HG03066 (cell line): ENCODE data around the gene TEK.

Experiments
- ATAC-seq: cut with Tn5 transposase; IDR thresholded peaks from one replicate; pipeline ENCODE4 v1.9.1; 2021; ENCODE audit warnings: low read depth; ENCODE audit not compliant: unreplicated experiment

Gene TEK

DNA sequence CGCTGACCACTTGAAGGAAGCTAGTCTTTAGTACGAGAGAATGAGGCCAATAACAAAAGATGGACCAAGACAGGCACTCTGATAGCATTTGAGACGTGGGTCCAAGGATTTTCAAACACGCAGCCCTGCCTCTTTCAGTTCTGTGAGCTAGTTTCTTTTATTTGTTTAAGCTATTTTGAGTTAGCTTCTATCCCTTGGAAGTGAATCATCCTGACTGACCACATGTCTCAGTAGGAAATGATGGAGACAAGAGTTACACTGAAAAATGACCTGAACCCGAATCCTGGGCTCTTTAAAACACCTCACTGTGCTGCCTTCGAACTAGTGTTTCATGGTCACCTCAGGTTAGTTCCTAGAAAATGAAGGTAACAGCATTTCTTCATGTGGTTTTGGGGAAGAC is 9.9 kb downstream of the TEK start:
- no peak for ATAC-seq

DNA sequence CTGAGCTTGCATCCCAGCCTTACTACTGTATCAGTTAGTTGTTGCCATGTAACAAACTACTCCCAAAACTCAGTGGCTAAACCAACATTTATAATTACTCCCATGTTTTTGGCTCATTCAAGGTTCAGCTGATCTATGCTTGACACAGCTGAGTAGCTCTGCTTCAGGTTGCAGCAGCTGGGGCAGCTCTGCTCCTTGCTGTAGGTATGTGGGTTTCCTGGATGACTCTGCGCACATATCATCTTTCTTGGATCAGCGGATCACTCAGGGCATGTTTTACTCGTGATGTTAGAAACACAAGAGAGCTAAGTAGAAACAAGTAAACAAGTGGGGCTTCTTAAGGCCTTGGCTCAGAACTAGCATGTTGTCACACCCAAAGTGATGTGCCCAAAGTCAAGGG is 15.1 kb downstream of the TEK start:
- ATAC-seq, result no peak

DNA sequence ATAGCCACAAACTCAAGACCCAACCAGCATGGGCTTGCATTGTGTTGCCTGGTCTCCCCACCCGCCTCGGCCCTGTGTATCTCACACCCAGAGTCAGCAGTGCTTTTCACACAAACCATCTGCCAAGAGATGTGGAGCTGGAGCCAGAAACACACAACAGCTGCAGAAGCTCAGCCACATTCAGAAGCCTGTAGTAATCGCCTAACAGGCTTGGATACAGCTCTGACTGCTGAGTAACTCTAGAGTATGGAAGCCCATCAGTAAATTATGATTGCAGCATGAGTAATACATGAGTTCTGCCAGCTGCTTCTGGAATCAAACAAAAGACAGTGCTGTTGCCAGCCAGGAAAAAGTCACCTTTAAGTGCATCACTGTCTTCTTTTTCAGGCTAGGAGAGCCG is 16.0 kb downstream of the TEK start:
- ATAC-seq, result no peak

DNA sequence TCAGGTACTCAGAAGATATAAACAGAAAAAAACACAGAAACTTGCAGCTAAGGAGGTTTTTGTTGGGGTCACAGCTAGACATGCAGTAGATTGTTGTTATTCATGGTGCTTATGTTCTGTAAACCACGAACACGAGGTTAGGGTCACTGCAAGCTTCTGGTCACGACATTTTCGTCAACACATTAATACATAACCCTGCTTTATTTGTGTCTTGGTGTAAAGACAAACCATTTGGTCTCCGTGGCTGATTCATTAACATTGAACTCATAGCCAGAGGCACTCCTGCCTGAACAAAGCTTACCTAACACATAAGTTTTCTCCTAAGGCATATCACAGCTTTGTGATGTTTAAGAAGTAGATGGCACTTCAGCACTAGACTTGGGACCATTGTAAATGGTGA is 16.9 kb downstream of the TEK start:
- ATAC-seq, result no peak

DNA sequence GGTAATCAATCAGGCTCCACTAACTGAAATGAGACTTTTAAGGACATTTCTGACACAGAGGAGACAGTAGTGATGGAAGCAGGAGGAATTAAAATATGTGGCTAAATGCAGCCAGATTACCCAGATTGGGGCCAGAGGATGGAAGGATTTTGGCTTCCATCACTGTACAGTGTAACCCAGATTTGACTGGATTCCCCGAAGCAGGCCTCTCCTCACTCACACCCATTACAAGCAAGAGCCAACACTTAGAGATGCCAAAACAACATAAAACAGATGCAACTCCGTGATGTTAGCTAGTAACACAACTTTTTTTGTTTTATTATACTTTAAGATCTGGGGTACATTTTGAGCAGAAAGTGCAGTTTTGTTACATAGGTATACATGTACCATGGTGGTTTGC is 17.6 kb downstream of the TEK start:
- ATAC-seq, result no peak

DNA sequence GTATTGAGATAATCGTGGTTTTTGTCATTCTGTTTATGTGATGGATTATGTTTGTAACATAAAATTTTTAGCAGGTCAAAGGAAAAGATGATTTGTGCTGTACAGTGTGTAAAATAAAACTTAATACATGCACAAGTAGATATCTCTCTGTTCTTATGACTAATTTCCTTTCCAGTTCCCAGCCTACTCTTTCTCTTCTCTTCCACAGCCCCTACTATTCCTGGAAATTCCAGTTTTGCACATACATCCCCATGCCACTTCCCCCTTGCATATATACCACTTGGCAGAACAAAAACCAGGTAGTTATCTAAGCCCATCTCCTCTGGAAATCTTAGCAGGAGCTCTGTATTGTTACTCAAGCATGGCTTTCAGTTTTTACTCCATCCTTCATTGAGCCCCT is 20.2 kb downstream of the TEK start:
- ATAC-seq, result no peak

DNA sequence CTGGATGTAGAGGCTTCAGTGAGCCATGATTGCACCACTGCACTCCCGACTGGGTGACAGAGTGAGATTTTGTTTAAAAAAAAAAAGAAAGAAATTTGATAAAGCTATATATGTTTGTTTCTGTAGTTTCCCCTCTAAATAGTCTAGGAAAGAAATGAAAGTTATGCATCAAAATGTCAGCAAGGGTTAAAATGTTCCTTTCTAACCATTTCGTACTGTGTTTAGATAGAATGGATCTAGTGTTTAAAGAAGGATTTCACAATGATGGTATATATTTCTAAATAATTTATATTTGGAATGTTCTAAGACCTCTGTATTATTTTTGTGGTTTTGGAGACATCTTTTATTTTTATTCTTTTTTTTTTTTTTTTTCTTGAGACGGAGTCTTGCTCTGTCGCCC is 22.7 kb downstream of the TEK start:
- no peak for ATAC-seq

DNA sequence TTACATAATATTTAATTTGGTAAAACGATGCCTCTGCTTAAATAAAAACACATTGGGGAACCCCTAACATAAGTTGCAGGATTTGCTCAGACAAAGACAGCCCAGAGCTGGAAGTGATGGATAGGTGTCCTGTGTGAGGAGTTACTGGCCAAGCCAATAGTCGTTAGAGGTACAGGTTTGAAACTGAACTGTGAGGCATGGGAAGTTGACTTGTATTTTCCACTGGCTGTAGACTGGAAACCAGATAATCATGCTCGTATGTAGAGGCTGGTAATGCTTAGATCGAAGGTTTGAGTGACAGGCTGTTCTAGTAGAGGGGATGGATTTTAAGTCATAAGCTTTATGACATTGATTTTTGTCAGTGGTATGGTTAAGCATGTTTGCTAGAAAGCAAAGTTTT is 24.8 kb downstream of the TEK start:
- ATAC-seq, result no peak

DNA sequence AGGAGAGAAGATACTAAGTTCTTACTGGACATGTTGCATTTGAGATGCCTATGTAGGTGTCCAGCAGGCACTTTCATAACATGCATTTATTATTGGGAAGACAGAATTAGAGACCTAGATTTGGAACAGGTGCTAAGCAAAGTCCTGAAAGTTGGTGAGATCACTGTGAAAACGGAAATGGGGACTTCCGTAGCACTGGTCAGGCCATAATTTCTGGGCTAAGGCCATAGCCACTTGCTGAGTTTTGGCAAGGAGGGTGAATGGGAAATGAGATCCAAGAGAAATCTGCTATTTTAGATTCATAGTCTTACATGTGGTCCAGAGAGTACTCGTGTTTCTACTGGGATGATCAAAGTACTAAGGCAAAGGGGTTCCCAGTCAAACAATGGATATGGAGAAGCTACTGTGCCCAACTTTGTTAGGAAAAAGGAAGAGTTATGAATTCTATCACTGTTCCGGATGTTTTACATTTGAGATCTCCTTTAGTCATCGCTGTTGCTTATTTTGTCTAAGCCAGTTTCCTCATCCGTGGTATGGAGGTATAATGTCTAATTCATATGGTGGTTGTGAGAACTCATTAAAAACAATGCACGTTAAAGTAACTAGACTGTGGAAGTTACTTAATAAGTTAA is 33.4 kb downstream of the TEK start:
- ATAC-seq, result no peak

DNA sequence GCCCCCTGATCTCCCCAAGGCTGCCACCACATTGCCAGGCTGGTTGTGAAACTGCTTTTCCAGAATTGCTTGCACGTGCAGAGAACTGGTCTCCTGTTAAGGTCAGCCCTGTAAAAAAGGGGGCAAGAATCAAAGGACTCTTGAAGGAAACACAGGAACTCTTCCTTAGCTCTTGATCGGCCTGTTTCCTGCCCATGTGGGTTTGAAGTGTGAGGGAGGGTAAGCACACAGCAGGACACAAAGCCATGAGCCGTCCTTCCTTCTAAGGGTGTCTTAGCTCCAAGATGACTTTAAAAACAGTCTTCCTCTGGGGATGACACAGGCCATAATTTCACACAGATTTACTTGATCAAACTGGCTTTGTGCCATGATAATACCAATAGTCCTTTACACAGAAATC is 36.1 kb downstream of the TEK start:
- ATAC-seq, result no peak

DNA sequence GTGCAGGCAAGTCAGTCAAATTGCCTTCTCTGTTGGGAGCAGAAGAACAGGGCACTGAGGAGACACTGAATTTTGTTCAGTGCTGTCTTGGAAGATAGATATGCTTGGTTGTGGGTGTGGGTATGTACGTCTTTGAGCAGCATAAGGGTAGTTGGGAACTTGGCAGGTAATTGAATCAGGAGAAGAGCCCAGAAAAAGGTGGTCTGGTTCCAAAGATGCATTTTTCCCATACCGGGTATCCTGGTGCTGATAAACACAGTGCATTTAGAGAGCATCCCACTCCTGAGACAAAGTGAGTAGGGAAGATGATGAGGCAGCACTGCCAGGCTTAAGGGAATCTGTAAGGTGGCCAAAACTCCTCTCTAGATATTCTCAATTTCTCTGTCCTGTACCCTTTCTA is 40.6 kb downstream of the TEK start:
- no peak for ATAC-seq

DNA sequence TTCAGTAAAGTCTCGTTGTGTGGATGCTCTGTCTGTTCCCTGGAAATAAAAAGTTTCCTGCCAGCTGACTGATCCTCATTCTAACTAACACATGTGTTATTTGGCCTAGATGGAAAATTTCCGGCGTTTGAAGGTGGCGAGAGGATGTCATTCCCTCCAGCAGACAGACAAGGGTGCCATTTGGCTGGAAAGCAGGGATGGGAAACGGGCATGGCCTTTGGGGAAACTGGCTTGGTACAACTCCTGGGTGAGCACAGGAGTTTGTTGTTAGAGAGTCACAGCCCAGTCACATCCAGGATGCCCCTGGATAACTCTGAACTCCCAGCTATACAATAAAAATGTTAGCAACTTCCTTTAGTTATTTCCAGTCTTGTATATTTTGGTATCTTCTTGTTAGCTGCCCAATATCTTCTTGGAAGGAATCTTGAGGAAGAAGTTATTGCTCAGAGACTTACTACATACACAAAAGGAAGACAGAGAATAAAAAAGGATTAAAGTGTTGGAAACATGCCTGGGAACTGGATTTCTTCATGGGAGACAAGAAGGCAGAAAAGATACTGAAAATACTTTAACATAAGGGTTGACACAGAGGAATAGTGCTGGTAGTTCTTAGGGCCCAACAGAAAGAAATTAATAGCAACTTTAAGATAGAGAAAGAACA is 41.9 kb downstream of the TEK start:
- ATAC-seq, result no peak

DNA sequence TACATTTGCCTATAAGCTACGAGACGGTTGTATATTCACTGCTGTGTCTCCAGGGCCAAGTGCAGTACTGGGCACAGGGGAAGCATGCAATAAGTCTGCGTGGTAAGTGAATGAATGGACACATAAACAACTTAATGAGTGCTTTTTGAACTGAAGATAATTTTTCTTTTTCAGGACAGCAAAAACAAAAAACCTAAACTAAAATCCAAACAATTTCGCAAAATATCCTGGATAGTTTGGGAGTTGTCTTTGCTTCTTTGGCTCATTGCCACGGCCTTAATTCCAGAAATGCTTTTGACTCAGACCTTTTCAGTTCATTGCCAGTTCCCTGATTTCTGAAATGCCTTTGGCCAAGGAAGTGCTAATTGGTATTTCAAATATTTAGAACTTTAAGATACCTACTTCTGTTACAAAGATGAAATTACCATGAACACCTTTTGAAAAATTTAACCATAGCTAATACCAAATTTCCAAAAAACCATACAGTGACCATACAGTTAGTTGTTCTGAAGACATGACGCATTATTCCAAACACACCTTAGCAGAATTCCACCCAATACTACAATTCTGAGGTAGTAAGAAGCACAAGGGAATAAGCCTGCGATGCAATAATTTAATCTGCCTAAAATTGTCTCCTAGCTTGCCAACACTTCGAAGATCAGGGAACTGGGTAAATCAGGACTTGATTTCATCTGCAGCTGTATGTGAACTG is 42.8 kb downstream of the TEK start:
- no peak for ATAC-seq

DNA sequence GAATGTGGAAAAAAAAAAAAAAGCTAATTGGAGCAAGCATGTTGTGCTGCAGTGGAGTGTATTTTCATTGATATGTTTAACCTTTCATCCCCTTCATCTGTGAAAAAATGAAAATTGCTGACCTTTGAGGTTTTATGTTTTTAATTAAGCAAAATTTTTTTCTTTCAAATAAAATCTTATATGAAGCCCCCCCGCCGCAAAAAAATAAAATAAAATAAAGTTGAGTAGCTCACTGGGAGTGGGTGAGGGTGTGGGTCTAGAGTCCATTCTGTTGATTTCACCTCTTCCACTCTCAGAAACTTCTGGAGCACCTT is 43.3 kb downstream of the TEK start:
- no peak for ATAC-seq

DNA sequence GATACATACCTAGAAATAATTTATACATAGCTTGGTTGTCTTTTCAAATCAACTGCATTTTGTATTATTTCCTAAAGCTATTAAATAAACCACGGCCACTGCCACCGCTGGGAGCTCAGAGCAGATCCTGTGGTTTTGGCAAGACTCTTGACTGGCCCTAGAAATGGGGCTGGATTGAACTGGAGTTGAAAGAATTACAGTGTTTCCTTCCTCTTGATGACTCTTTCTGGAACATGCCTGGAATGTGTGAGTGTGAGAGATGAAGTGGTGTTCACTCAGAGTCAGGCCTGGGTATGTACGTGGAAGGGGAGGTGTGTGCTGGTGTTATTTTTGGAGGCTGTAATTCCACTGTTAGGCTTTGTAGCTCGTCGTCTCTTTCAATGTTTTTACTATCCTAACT is 45.9 kb downstream of the TEK start:
- ATAC-seq, result no peak

DNA sequence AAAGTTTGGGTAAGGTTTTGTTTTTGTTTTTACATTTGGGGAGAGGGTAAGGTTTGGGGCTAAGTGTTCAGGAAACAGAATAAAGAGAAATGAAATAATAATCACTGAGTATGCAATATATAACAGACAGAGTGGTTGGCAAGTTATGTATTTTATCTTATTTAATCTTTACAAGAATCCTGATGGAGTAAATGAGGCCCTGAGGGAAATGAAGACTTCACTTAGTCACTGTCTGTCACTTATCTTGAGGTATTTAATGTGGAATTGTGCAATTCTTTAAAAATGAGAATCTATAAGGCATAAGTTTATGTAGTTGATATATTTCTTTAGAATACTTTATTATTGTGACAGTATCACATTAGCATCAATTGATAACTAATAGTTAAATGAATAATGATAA is 48.1 kb downstream of the TEK start:
- no peak for ATAC-seq

DNA sequence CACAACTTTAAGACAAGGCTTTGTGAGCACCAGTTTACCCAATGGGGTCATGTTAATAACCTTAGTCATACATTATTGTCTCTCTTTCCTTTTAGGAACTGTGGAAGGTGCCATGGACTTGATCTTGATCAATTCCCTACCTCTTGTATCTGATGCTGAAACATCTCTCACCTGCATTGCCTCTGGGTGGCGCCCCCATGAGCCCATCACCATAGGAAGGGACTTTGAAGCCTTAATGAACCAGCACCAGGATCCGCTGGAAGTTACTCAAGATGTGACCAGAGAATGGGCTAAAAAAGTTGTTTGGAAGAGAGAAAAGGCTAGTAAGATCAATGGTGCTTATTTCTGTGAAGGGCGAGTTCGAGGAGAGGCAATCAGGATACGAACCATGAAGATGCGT is 48.7 kb downstream of the TEK start:
- ATAC-seq, result no peak

DNA sequence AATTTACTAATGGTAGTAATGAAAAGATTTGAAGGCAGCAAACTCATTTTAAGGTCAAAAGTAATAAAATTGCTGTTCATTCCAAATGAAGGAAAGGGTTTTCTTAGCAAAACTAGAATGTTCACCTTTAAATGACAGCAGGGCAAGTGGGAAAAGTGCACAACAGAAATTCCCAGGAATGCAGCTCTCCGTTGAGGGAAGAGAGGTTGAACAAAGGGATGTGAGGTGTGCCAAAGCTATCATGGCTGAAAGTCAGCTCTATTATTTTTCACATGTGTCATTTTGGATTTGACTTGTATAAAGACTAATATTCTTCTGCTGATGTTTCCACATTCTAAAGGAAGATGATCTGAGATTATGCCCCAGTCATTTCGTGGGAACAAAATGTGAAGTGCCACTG is 51.6 kb downstream of the TEK start:
- ATAC-seq, result no peak

DNA sequence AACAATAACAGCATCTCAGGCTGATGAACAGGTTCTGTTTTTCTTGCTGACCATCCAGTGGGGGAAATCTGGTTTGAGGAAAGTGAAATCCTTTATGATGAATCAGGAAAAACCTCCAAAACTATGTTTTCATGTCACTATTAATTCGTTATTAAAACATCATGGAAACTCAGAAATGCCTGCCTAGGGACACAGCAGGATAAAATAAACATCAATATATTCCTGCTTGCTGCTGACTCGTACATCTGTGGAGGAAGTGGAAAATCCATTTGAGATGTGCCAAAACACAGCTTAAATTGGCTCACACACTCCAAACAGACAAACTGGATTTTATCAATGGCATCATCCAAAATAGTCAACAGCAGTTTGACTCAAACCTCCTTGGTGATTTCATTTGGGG is 53.0 kb downstream of the TEK start:
- no peak for ATAC-seq

DNA sequence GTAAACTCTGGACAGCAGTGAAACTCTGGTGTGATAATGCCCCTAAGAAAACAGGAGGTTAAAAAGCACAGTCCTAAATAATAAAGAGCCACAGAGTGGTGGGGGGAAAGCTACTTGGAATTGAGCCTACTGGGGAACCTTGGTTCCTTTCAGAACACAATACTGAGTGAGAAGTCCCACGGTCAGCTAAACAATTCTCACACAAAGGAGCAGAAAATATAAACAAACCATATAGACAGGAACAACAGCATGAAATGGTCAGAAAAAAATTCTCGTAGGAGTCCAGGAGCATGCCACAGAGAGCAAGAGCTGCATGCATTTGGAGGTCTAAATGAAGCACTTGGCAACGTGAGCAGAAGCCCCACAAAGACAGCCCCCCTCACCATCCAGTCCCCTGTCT is 56.0 kb downstream of the TEK start:
- ATAC-seq, result no peak

DNA sequence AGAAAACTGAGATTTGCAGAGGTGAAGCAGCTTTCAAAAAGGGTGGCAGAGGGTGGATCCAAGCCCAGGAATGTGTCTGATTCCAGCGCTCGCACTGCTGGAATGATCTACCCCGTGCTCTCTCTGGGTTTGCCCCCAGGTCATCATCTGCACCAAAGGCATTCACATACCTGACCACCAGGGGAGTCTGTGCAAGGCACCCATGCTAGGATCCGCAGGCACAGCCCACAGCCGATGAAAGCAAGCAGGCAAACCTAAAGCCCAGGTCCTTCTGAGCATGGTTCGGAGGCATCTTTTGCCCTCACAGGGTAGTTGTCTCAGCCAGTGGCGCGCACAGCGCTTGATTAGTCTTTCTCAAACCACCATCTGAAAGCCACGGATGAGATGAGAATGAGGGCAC is 56.6 kb downstream of the TEK start:
- no peak for ATAC-seq

DNA sequence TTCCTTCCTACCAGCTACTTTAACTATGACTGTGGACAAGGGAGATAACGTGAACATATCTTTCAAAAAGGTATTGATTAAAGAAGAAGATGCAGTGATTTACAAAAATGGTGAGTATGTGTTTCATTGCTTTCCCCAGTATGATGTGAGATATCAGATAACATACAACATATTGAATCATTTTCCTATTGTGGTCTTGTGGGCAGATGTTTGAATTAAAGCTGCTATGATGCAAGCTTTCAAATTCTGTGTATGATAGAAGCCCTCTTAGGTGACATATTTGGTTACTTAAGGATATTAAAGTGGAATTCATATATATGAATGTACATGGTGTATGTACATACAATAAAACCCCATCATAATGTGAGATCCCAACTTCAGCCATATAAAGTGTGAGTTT is 59.5 kb downstream of the TEK start:
- ATAC-seq, result no peak
